Tibial artery (tissue), 4 donors: ENCODE results near the gene CDC16.
"Not testable (repeated sequence)": the region's sequence is repeated elsewhere in the genome, so short reads cannot be mapped to it uniquely, and the experiment has no call there.

Source experiments
- DNase-seq, 2 donors: peaks; one replicate each; pipeline ENCODE4 v3.0.0-alpha.2; 2019
- H3K27ac ChIP-seq, 2 donors: fragments of 200-600 bp; sonication (generic) in 1 of 2; 1 replicate in 1 of 2; 2 replicates in 1 of 2; pipeline ENCODE4 v1.5.1; 2018 to 2019; ENCODE audit warnings: mild to moderate bottlenecking in 1 of 2
- H3K27me3 ChIP-seq, 2 donors: fragments of 200-600 bp; sonication (generic) in 1 of 2; one replicate each; pipeline versions ENCODE4 v1.5.1 to v1.6.0; 2016 to 2019
- H3K36me3 ChIP-seq, 3 donors: fragments of 200-600 bp; sonication (generic) in 2 of 3; one replicate each; pipeline ENCODE4 v1.5.1; 2016 to 2019; ENCODE audit warnings: mild to moderate bottlenecking in 2 of 3
- H3K4me1 ChIP-seq, 4 donors: fragments of 200-600 bp; sonication (generic) in 2 of 4; 1 replicate in 3 of 4; 2 replicates in 1 of 4; pipeline ENCODE4 v1.5.1; 2016 to 2019
- H3K4me3 ChIP-seq, 2 donors: fragments of 200-600 bp; sonication (generic) in 1 of 2; 1 replicate in 1 of 2; 2 replicates in 1 of 2; pipeline ENCODE4 v1.5.1; 2018 to 2019; ENCODE audit warnings: mild to moderate bottlenecking in 2 of 2
- H3K9me3 ChIP-seq, 3 donors: fragments of 200-600 bp; sonication (generic) in 1 of 3; one replicate each; pipeline ENCODE4 v1.5.1; 2016 to 2019
- CTCF ChIP-seq, 2 experiments: fragments of 200-600 bp in 1 of 2; fragments of 450-650 bp in 1 of 2; IDR thresholded peaks; one replicate each; pipeline ENCODE4 v1.5.1; 2017 to 2019; ENCODE audit warnings: antibody characterized with exemption in 2 of 2, mild to moderate bottlenecking in 1 of 2, moderate library complexity in 1 of 2
- intact Hi-C: fragments of 100-400 bp; cut with DNase I; formaldehyde crosslinking; loops from one replicate; pipeline ENCODE4 v1.15.0; 2023; ENCODE audit warnings: low total_unique reads

The CDC16 gene

GRCh38 chr13:114258589-114258988, 23.9 kb downstream of the CDC16 start:
- intact Hi-C loops: no loop called here
- H3K27ac ChIP-seq: no peak overlapping the region
- H3K36me3 ChIP-seq: peaks cover 81 to 92% (median 90%) of the 10 kb centered on the region in 3 donors
- no peaks in the 10 kb centered on the region for H3K9me3 ChIP-seq
- H3K4me1 ChIP-seq: no peaks in the 10 kb centered on the region
- no peaks in the 10 kb centered on the region for H3K27me3 ChIP-seq
- no peak for DNase-seq
- TF ChIP-seq CTCF (IDR thresholded peaks at IDR 0.05): no peak
- H3K4me3 ChIP-seq: no peak overlapping the region

GRCh38 chr13:114259374-114259773, 24.7 kb downstream of the CDC16 start:
- Histone ChIP-seq H3K27ac (no peak overlapping the region), H3K9me3 (no peaks in the 10 kb centered on the region), H3K4me3 (no peak overlapping the region), H3K27me3 (no peaks in the 10 kb centered on the region), H3K36me3 (peaks cover 88 to 97% (median 88%) of the 10 kb centered on the region in 3 donors), H3K4me1 (no peaks in the 10 kb centered on the region)
- intact Hi-C loops: no loop called here
- no peak for DNase-seq
- TF ChIP-seq CTCF (IDR thresholded peaks at IDR 0.05): no peak

- no peak for DNase-seq
- Histone ChIP-seq H3K27ac (no peak overlapping the region), H3K9me3 (no peaks in the 10 kb centered on the region), H3K27me3 (no peaks in the 10 kb centered on the region), H3K4me3 (no peak overlapping the region), H3K36me3 (peaks cover 86 to 99% (median 89%) of the 10 kb centered on the region in 3 donors), H3K4me1 (no peaks in the 10 kb centered on the region)
- intact Hi-C loops: no loop called here
- no peak for TF ChIP-seq CTCF (IDR thresholded peaks at IDR 0.05)
These were observed 25.3 kb downstream of the CDC16 start for GRCh38 chr13:114259974-114260373.

- H3K4me1 ChIP-seq: no peaks in the 10 kb centered on the region
- TF ChIP-seq CTCF (IDR thresholded peaks at IDR 0.05): no peak
- H3K4me3 ChIP-seq: no peak overlapping the region
- intact Hi-C loops: no loop called here
- no peaks in the 10 kb centered on the region for H3K27me3 ChIP-seq
- H3K36me3 ChIP-seq: peaks cover 83 to 99% (median 91%) of the 10 kb centered on the region in 3 donors
- no peak for DNase-seq
- no peak overlapping the region for H3K27ac ChIP-seq
- H3K9me3 ChIP-seq: no peaks in the 10 kb centered on the region
These were observed 26.1 kb downstream of the CDC16 start for GRCh38 chr13:114260814-114261213.

GRCh38 chr13:114261328-114261965, 26.8 kb downstream of the CDC16 start:
- Histone ChIP-seq H3K9me3 (no peaks in the 10 kb centered on the region), H3K36me3 (peaks cover 83 to 99% (median 93%) of the 10 kb centered on the region in 3 donors), H3K4me1 (no peaks in the 10 kb centered on the region), H3K4me3 (no peak overlapping the region), H3K27ac (no peak overlapping the region), H3K27me3 (no peaks in the 10 kb centered on the region)
- TF ChIP-seq CTCF (IDR thresholded peaks at IDR 0.05): no peak
- no peak for DNase-seq
- intact Hi-C loops: no loop called here

- H3K4me1 ChIP-seq: no peaks in the 10 kb centered on the region
- no peak for DNase-seq
- H3K36me3 ChIP-seq: peaks cover 80 to 100% (median 95%) of the 10 kb centered on the region in 3 donors
- H3K4me3 ChIP-seq: no peak overlapping the region
- no peak for TF ChIP-seq CTCF (IDR thresholded peaks at IDR 0.05)
- no peak overlapping the region for H3K27ac ChIP-seq
- H3K9me3 ChIP-seq: no peaks in the 10 kb centered on the region
- no peaks in the 10 kb centered on the region for H3K27me3 ChIP-seq
- intact Hi-C loops: no loop called here
These were observed 28.9 kb downstream of the CDC16 start for GRCh38 chr13:114263578-114263977.

- H3K27ac ChIP-seq, intact Hi-C loops: not testable (repeated sequence)
- H3K36me3 ChIP-seq: peaks cover 80 to 100% (median 95%) of the 10 kb centered on the region in 3 donors
These were observed 29.6 kb downstream of the CDC16 start for GRCh38 chr13:114264313-114264712.

More at GRCh38 chr13:114264313-114264712, 29.6 kb downstream of the CDC16 start:
- not testable (repeated sequence) for DNase-seq, H3K9me3 ChIP-seq, H3K27me3 ChIP-seq, H3K4me3 ChIP-seq, H3K4me1 ChIP-seq
